DND-41 (cell line): Measurements from ENCODE around the gene BPIFB6.

ENCODE experiments used
- CTCF ChIP-seq: IDR thresholded peaks from 2 replicates; pipeline ENCODE4 v1.5.1; 2012; ENCODE audit warnings: borderline replicate concordance, low read length, moderate library complexity, mild to moderate bottlenecking; ENCODE audit not compliant: poor library complexity, severe bottlenecking; ENCODE audit errors: extremely low read depth
- EZH2 ChIP-seq: IDR thresholded peaks from 3 replicates; pipeline ENCODE4 v1.6.1; 2012; ENCODE audit warnings: borderline replicate concordance, low read depth, mild to moderate bottlenecking, moderate library complexity, low read length, inconsistent platforms; ENCODE audit not compliant: severe bottlenecking

- TF ChIP-seq CTCF (no peak), EZH2 (no peak)
Measured at GRCh38 chr20:33081411-33082154, 50.1 kb downstream of the BPIFB6 start.
